ENCODE results near the gene NAT9. TPM values are rescaled to one million over a fixed set of nuclear protein-coding genes. Genes with fewer than 3 reads are reported as not detected.

Gene NAT9
- total RNA-seq, 2 donors from 2014 or later: 30.7 to 42.8 TPM

GRCh38 chr17:74807925-74808324 is 31.8 kb upstream of the NAT9 start:
- intact Hi-C loops (cut with DNase I, micrococcal nuclease): no loop called here
- ATAC-seq (no peak), DNase-seq (no peak)

GRCh38 chr17:74807441-74807840 is 31.3 kb upstream of the NAT9 start:
- intact Hi-C loops (cut with DNase I, micrococcal nuclease): no loop called here
- ATAC-seq (no peak), DNase-seq (no peak)

GRCh38 chr17:74806334-74806733 is 30.2 kb upstream of the NAT9 start:
- DNase-seq (no peak), ATAC-seq (no peak)
- intact Hi-C loops (cut with DNase I, micrococcal nuclease): no loop called here

- ATAC-seq (no peak), DNase-seq (no peak)
- intact Hi-C loops (cut with DNase I, micrococcal nuclease): no loop called here
Observed at GRCh38 chr17:74805591-74805991, 29.4 kb upstream of the NAT9 start.

- intact Hi-C loops (cut with DNase I, micrococcal nuclease): no loop called here
- DNase-seq: no peak
- no peak for ATAC-seq
Observed at GRCh38 chr17:74804683-74805082, 28.5 kb upstream of the NAT9 start.

- no peak for DNase-seq
- intact Hi-C loops (cut with DNase I, micrococcal nuclease): no loop called here
Observed at GRCh38 chr17:74803971-74804370, 27.8 kb upstream of the NAT9 start.

GRCh38 chr17:74803388-74803930 is 27.3 kb upstream of the NAT9 start:
- ATAC-seq: no peak
- DNase-seq: no peak
- intact Hi-C loops (cut with DNase I, micrococcal nuclease): no loop called here

More at GRCh38 chr17:74803971-74804370, 27.8 kb upstream of the NAT9 start:
- no peak for ATAC-seq

- intact Hi-C loops (cut with DNase I, micrococcal nuclease): no loop called here
- ATAC-seq (no peak), DNase-seq (no peak)
Observed at GRCh38 chr17:74801896-74802295, 25.8 kb upstream of the NAT9 start.

GRCh38 chr17:74800531-74800930 is 24.4 kb upstream of the NAT9 start:
- ATAC-seq (no peak), DNase-seq (no peak)
- intact Hi-C loops (cut with DNase I, micrococcal nuclease): no loop called here

GRCh38 chr17:74799097-74799496 is 23.0 kb upstream of the NAT9 start:
- DNase-seq (no peak), ATAC-seq (no peak)
- intact Hi-C loops (cut with DNase I, micrococcal nuclease): loop anchor here in 1 of 2 donors (10.0 kb wide), 1 partner anchor 66 kb away; no protein-coding TSS in a partner anchor

- ATAC-seq (no peak), DNase-seq (no peak)
- intact Hi-C loops (cut with DNase I, micrococcal nuclease): loop anchor here in 1 of 2 donors (10.0 kb wide), 1 partner anchor 67 kb away; no protein-coding TSS in a partner anchor
Observed at GRCh38 chr17:74798239-74798707, 22.1 kb upstream of the NAT9 start.

- no peak for ATAC-seq
- intact Hi-C loops (cut with DNase I, micrococcal nuclease): loop anchor here in 1 of 2 donors (10.0 kb wide), 1 partner anchor 67 kb away; no protein-coding TSS in a partner anchor
- DNase-seq: no peak
Observed at GRCh38 chr17:74797824-74798223, 21.7 kb upstream of the NAT9 start.

- DNase-seq: no peak
- intact Hi-C loops (cut with DNase I, micrococcal nuclease): loop anchor here in 1 of 2 donors (10.0 kb wide), 1 partner anchor 68 kb away; no protein-coding TSS in a partner anchor
- ATAC-seq: no peak
Observed at GRCh38 chr17:74796866-74797265, 20.7 kb upstream of the NAT9 start.

GRCh38 chr17:74796211-74796610 is 20.1 kb upstream of the NAT9 start:
- DNase-seq (no peak), ATAC-seq (no peak)
- intact Hi-C loops (cut with DNase I, micrococcal nuclease): loop anchor here in 1 of 2 donors (10.0 kb wide), 1 partner anchor 69 kb away; no protein-coding TSS in a partner anchor

- ATAC-seq: no peak
- no peak for DNase-seq
- intact Hi-C loops (cut with DNase I, micrococcal nuclease): loop anchor here in 1 of 2 donors (10.0 kb wide), 1 partner anchor 69 kb away; no protein-coding TSS in a partner anchor
Observed at GRCh38 chr17:74795327-74796020, 19.3 kb upstream of the NAT9 start.

- DNase-seq (no peak), ATAC-seq (no peak)
- intact Hi-C loops (cut with DNase I, micrococcal nuclease): loop anchor here (5.0 to 10.0 kb wide), 2 partner anchors 70 to 72 kb away; no protein-coding TSS in a partner anchor
Observed at GRCh38 chr17:74792586-74793105, 16.5 kb upstream of the NAT9 start.

GRCh38 chr17:74790161-74791058 is 14.3 kb upstream of the NAT9 start:
- DNase-seq (no peak), ATAC-seq (no peak)
- intact Hi-C loops (cut with DNase I, micrococcal nuclease): loop anchor here (5.0 to 10.0 kb wide), 2 partner anchors 72 to 74 kb away; no protein-coding TSS in a partner anchor

GRCh38 chr17:74786431-74787055 is 10.4 kb upstream of the NAT9 start:
- DNase-seq (no peak), ATAC-seq (no peak)
- intact Hi-C loops (cut with DNase I, micrococcal nuclease): no loop called here
